ENCODE results near the gene ELMO1.

DNA sequence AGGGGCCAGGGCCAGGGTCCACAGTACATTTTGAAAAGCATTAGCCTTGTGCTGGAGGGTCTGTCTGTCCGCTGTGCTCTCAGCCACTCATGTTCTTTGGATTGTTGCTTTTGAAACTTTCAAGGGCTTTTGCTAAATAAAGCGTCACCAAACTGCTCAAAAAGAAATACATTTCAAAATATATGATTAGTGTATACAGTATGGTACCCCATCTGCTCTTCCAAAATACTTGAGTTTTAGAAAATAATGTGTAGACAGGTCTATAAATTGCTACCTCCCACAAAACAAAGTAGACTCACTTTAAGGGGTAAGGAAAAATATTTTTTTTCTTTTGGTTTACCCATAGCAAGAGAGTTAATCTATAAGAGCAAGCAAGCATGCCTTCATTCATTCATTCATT is 530.1 kb downstream of the ELMO1 start:
- no peak for TF ChIP-seq MED1 (CRISPR knock-in tag; IDR thresholded peaks at IDR 0.05)
- TF ChIP-seq, protein P1, sequence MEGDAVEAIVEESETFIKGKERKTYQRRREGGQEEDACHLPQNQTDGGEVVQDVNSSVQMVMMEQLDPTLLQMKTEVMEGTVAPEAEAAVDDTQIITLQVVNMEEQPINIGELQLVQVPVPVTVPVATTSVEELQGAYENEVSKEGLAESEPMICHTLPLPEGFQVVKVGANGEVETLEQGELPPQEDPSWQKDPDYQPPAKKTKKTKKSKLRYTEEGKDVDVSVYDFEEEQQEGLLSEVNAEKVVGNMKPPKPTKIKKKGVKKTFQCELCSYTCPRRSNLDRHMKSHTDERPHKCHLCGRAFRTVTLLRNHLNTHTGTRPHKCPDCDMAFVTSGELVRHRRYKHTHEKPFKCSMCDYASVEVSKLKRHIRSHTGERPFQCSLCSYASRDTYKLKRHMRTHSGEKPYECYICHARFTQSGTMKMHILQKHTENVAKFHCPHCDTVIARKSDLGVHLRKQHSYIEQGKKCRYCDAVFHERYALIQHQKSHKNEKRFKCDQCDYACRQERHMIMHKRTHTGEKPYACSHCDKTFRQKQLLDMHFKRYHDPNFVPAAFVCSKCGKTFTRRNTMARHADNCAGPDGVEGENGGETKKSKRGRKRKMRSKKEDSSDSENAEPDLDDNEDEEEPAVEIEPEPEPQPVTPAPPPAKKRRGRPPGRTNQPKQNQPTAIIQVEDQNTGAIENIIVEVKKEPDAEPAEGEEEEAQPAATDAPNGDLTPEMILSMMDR (CRISPR knock-in tag; IDR thresholded peaks at IDR 0.05): no peak
- TF ChIP-seq, protein P2, sequence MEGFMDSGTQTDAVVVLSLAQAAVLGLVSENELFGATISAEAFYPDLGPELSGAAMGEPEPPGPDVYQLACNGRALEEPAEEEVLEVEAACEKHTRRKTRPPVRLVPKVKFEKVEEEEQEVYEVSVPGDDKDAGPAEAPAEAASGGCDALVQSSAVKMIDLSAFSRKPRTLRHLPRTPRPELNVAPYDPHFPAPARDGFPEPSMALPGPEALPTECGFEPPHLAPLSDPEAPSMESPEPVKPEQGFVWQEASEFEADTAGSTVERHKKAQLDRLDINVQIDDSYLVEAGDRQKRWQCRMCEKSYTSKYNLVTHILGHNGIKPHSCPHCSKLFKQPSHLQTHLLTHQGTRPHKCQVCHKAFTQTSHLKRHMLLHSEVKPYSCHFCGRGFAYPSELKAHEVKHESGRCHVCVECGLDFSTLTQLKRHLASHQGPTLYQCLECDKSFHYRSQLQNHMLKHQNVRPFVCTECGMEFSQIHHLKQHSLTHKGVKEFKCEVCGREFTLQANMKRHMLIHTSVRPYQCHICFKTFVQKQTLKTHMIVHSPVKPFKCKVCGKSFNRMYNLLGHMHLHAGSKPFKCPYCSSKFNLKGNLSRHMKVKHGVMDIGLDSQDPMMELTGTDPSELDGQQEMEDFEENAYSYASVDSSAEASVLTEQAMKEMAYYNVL (CRISPR knock-in tag; IDR thresholded peaks at IDR 0.05; ENCODE audit: borderline replicate concordance): no peak
- TF ChIP-seq SRSF9 (IDR thresholded peaks at IDR 0.05; ENCODE audit: borderline replicate concordance, insufficient read depth, low read depth, low read length, poor library complexity, severe bottlenecking): no peak
- TF ChIP-seq POLR2A (IDR thresholded peaks at IDR 0.05; ENCODE audit: insufficient read depth in 1 of 2, low read depth in 2 of 2, low read length in 2 of 2): no peak
- TF ChIP-seq ZNF768 (CRISPR knock-in tag; IDR thresholded peaks at IDR 0.05): no peak
- no peak for TF ChIP-seq THAP11 (CRISPR knock-in tag; IDR thresholded peaks at IDR 0.05)
- no peak for TF ChIP-seq KDM5B (CRISPR knock-in tag; IDR thresholded peaks at IDR 0.05; ENCODE audit: borderline replicate concordance)
- no peak for TF ChIP-seq ZNF558 (CRISPR knock-in tag; IDR thresholded peaks at IDR 0.05; ENCODE audit: borderline replicate concordance)
- no peak for TF ChIP-seq SMAD3 (CRISPR knock-in tag; IDR thresholded peaks at IDR 0.05)
- no peak for TF ChIP-seq EZH2 (conservative IDR thresholded peaks at IDR 0.05; ENCODE audit: low read depth, low read length)

Measured in HepG2 (cell line).